NCI-H146 treated with DMSO at 0.1 percent for 48 hours (cell line): ENCODE results near the gene ESX1.
"Not testable (repeated sequence)": the region's sequence is repeated elsewhere in the genome, so short reads cannot be mapped to it uniquely, and the experiment has no call there.

Experiments
- DNase-seq: peaks from one replicate; lab custom pipeline; 2025; ENCODE audit not compliant: unreplicated experiment; lab: John Stamatoyannopoulos, UW

Gene ESX1

GRCh38 chrX:104254442-104255115 is at the start of gene ESX1:
Gene ESX1 (minus strand): TSS chrX:104254933. CDS start chrX:104254849, 84 bp downstream.
- DNase-seq: no peak

GRCh38 chrX:104295636-104296035 is 40.9 kb upstream of the ESX1 start:
- DNase-seq: no peak

- DNase-seq: no peak
Measured at GRCh38 chrX:104288961-104289360, 34.2 kb upstream of the ESX1 start.

- DNase-seq: no peak
Measured at GRCh38 chrX:104288269-104288668, 33.5 kb upstream of the ESX1 start.

GRCh38 chrX:104285201-104285600 is 30.5 kb upstream of the ESX1 start:
- no peak for DNase-seq

GRCh38 chrX:104284507-104284906 is 29.8 kb upstream of the ESX1 start:
- DNase-seq: no peak

GRCh38 chrX:104282166-104282725 is 27.5 kb upstream of the ESX1 start:
- DNase-seq: no peak

GRCh38 chrX:104281564-104281963 is 26.8 kb upstream of the ESX1 start:
- DNase-seq: no peak

- no peak for DNase-seq
Measured at GRCh38 chrX:104280609-104281008, 25.9 kb upstream of the ESX1 start.

- DNase-seq: no peak
Measured at GRCh38 chrX:104270916-104271512, 16.3 kb upstream of the ESX1 start.

- no peak for DNase-seq
Measured at GRCh38 chrX:104270212-104270611, 15.5 kb upstream of the ESX1 start.

GRCh38 chrX:104255465-104255864 is 732 bp upstream of the ESX1 start:
- no peak for DNase-seq

GRCh38 chrX:104253567-104254441 is 929 bp downstream of the ESX1 start:
- DNase-seq: no peak

- DNase-seq: no peak
Measured at GRCh38 chrX:104250470-104250869, 4.3 kb downstream of the ESX1 start.

- DNase-seq: not testable (repeated sequence)
Measured at GRCh38 chrX:104230060-104230459, 24.7 kb downstream of the ESX1 start.

GRCh38 chrX:104211187-104211586 is 43.5 kb downstream of the ESX1 start:
- no peak for DNase-seq

- no peak for DNase-seq
Measured at GRCh38 chrX:104205548-104205947, 49.2 kb downstream of the ESX1 start.
